ENCODE results near the gene APOH.

- TF ChIP-seq YY1 (IDR thresholded peaks at IDR 0.05; ENCODE audit: low read depth, low read length) (no peak), POLR2A (IDR thresholded peaks at IDR 0.05; ENCODE audit: control extremely low read depth in 1 of 2, low read depth in 2 of 2, low read length in 2 of 2) (no peak)
Measured at GRCh38 chr17:66260275-66260674, 31.1 kb upstream of the APOH start.

All from H1 (cell line).